Measurements from ENCODE around the gene TBC1D7. TPM values are rescaled to one million over a fixed set of nuclear protein-coding genes. Genes with fewer than 3 reads are reported as not detected.

Gene TBC1D7
- 10 to 100 TPM; 17.9 to 19.2 TPM for total RNA-seq
- 10 to 100 TPM; 11.8 to 17.1 (median 12.5) TPM for polyA plus RNA-seq
- 6.2 to 13.8 (median 8.9) reads per million in 6 experiments for total RNA-seq

DNA sequence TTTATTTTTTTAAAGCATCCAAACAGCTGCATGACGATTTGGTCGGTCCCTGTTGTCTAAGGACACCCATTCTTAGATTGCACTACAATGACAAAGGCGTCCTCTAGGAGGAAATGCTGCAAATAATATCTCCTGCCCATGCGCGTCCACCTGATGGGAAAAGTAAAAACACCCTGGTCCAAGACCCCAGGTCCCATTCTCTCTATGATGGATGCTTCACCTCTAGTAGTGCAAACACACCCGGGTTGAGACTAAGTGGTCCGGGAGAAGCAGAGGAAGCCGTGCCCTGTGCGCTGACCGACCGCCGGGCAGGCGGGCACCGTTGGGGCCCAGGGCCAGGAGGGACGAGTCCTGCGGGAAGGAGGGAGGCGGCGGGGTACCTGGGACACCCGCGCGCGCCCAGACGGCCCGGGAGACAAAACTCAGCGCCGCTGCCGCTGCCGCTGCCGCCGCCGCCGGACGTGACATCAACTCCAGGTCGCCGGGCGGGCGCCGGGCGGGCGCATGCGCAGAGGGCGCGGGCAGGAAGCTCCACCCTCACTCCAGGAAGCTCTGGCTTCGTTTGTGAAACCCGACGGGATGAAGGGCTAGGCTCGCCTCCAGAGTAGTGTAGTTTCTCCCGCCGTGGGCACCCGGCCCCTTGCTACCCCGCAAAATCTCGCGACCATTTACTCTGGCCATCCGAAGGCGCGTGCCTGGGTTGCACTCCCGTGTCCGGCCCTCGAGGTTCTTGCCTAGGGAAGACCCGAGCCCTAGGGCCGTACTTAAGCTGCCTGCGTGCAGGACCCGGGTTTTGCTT lies at the start of gene TBC1D7:
Gene TBC1D7 (minus strand): TSS at position 462 of the 799 bp plus-strand sequence. CDS start 1,639 bp downstream, outside the sequence.
- Mint-ChIP-seq H3K36me3 (peaks cover 6 to 26% (median 9%) of the 10 kb centered on the region in 3 donors), H3K9me3 (no peaks in the 10 kb centered on the region), H3K27ac (peak within 1 kb of the TSS; percentile 95 to 99 (median 98)), H3K27me3 (no peaks in the 10 kb centered on the region), H3K4me1 (peaks cover 2 to 31% (median 19%) of the 10 kb centered on the region in 4 donors), H3K4me3 (peak within 1 kb of the TSS; percentile 90 to 97 (median 96))
- DNase-seq: peak; percentile 88 to 96 (median 94)
- ATAC-seq: peak; percentile 86 to 88
- POLR2A ChIA-PET: interaction anchor here (0.6 to 2.1 kb wide), 8 partner anchors 9 to 486 kb away, joined by 3 to 17 read pairs (median 6); partner anchors contain the start of genes MCUR1, NOL7, RANBP9 and SIRT5

DNA sequence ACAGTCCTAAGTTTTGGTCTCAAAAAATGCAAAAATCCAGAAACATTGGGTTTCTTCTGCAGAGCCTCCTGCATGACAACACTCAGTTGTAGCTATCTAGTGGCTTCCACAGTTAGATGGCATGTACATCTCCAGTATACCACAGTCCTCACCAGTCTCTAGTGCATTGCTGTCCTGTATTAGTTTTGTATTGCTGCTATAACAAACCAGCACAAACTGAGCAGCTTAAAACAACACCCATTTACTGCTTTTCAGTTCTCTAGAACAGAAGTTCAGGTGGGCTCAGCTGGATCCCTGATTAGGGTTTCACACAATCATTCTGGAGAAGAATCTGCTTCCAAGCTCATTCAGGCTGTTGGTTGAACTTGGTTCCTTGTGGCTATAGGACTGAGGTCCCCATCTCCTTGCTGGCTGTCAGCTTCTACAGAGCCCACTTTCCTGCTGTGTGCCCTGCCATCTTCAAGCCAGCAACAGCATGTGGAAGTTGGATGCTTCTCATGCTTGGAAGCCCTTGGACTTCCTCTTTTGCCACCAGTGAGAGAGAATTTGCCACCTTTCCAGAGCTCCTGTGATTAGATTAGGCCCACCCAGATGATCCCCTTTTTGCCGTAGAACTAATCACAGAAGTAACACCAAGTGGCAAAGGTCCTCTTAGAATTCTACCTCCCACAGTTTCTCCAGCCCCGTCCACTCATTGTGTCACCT lies 48.9 kb upstream of the TBC1D7 start:
- H3K4me3 Mint-ChIP-seq: no peak overlapping the region
- peaks cover 0 to 48% (median 3%) of the 10 kb centered on the region in 4 donors for H3K4me1 Mint-ChIP-seq
- no peak overlapping the region for H3K27ac Mint-ChIP-seq
- H3K9me3 Mint-ChIP-seq: no peaks in the 10 kb centered on the region
- POLR2A ChIA-PET: interaction anchor here (1.4 kb wide), 1 partner anchor 304 kb away, joined by 3 read pairs; no protein-coding TSS in a partner anchor
- no peak for ATAC-seq
- no peak for DNase-seq
- no peaks in the 10 kb centered on the region for H3K27me3 Mint-ChIP-seq
- H3K36me3 Mint-ChIP-seq: no peaks in the 10 kb centered on the region

DNA sequence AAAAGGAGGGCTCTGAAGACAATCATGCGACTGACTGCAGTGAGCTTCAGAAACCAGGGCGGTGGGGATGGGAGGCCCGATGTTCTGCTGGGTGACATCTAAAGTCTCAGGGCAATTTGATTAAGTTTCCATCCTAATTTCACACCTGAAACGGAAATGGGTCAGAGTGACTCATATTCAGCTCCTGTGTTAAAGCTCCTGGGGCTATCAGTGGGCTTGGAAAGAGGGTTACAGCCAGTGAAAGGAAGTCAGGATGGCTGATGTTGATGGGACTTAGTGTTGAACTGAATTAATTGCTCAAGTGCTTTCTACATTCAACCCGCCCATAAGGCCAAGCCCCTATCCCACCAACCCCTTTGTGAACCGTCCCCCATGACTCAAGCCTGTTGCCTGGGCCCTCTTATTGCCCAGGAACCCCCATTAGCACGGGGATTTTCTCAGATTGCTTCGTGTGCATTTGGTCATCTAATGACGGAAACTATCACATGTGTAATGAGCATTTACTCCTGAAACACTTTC lies 47.1 kb upstream of the TBC1D7 start:
- DNase-seq (no peak), ATAC-seq (no peak)
- no peaks in the 10 kb centered on the region for H3K36me3 Mint-ChIP-seq
- H3K4me1 Mint-ChIP-seq: peaks cover 0 to 43% (median 3%) of the 10 kb centered on the region in 4 donors
- H3K9me3 Mint-ChIP-seq: no peaks in the 10 kb centered on the region
- peak overlapping the region in 3 of 10 donors; percentile 20 to 72 (median 38) for H3K27ac Mint-ChIP-seq
- H3K27me3 Mint-ChIP-seq: no peaks in the 10 kb centered on the region
- POLR2A ChIA-PET: no interaction called here
- no peak overlapping the region for H3K4me3 Mint-ChIP-seq

DNA sequence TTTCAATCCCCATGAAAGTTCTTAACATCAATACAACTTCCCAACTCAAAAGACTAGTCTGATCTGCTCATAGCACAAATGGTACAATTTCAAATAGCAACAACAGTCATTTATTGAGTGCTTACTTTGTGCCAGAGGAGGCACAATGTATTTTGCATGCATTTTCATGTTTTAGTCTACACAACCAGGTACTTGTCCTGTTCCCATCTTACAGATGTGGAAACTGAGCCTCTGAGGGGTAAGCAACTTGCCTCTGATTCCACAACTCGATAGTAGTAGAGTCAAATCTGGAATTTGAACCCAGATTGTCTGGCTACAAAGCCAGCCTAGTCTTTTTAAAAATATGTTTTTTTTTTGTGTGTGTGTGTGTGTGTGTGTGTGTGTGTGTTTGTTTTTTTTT lies 45.6 kb upstream of the TBC1D7 start:
- Mint-ChIP-seq H3K27me3 (no peaks in the 10 kb centered on the region), H3K9me3 (no peaks in the 10 kb centered on the region), H3K4me1 (peaks cover 0 to 36% (median 3%) of the 10 kb centered on the region in 4 donors), H3K27ac (no peak overlapping the region), H3K4me3 (no peak overlapping the region), H3K36me3 (no peaks in the 10 kb centered on the region)
- DNase-seq: no peak
- POLR2A ChIA-PET: interaction anchor here (0.6 kb wide), 1 partner anchor 413 kb away, joined by 3 read pairs; no protein-coding TSS in a partner anchor
- ATAC-seq: no peak

DNA sequence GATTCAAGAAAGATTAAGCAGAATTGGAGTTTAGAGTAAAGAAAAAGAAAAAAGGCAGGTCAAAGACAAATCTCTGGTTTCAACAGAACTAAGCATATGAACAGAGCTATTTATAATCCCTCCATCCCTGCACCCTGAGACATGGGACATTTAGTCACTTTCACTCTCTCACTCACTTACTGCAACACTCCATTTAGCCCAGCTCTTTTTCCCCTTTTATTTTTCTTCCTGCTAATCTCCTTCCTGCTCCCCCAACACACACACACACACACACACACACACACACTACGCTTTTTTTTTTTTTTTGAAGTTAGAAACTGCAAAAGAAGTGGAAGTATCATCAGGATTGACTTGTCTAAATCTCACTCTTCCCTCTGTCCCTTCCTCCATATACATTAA lies 45.1 kb upstream of the TBC1D7 start:
- POLR2A ChIA-PET: no interaction called here
- no peak overlapping the region for H3K4me3 Mint-ChIP-seq
- no peaks in the 10 kb centered on the region for H3K27me3 Mint-ChIP-seq
- H3K27ac Mint-ChIP-seq: peak overlapping the region in 1 of 10 donors; percentile 11
- DNase-seq: no peak
- ATAC-seq: no peak
- no peaks in the 10 kb centered on the region for H3K9me3 Mint-ChIP-seq
- H3K4me1 Mint-ChIP-seq: peaks cover 0 to 33% (median 3%) of the 10 kb centered on the region in 4 donors
- no peaks in the 10 kb centered on the region for H3K36me3 Mint-ChIP-seq

DNA sequence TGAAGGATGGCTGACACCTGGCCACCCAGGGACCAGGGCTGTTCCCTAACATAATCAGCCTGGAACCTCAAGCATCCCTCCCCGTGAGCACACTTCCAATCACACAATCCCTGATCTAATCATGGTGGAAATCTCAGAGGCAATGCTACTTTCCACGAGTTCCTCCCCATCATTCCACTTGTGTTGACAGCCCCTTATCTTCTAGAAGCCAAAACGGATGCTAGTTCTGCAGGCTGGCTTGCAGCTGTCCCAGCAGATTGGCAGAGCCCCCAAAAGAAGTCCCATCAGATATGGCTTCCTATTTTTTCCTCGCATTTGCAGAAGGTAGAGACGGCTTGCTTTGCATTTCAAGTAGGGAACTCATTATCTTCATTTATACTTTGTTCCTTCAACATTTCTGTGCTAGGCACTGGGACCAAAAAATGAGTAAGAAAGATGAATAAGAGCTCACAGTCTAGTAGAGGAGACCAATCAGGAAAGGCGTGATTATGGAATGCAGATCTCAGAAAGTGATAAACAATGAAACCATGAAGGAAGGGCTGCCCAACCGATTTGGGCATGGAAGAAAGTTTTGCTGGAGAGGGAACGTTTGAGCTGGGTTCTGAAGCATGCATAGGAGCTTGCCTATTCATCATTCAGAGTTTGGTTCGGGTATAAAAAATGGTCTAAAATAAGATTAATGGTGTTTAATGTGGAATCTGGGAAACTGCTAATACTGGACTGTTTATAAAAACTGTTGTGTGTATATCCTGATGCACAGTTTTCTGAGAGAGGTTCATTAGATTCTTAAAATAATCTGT lies 44.6 kb upstream of the TBC1D7 start:
- Mint-ChIP-seq H3K27me3 (no peaks in the 10 kb centered on the region), H3K27ac (no peak overlapping the region), H3K4me3 (no peak overlapping the region), H3K36me3 (no peaks in the 10 kb centered on the region), H3K4me1 (peaks cover 0 to 28% (median 3%) of the 10 kb centered on the region in 4 donors), H3K9me3 (no peaks in the 10 kb centered on the region)
- DNase-seq (no peak), ATAC-seq (no peak)
- POLR2A ChIA-PET: no interaction called here

DNA sequence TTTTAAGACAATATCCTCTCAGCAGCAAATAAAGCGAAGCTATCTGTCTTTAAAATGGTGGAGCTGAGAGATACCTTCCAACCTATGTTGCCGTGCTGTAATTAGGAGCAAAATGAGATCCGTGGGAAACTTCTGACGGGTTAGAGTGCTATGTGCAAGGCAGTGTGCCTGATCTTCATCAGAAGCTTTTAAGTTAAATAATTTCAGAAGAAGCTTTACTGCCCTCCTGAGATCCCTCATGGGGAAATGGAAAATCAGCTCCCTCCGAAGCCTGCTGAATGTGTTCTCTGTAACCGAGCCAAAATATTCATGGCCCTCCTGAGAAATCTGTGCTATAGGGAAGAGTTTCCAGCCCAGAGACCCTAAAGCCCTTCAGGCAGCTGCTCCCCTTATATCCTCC lies 43.7 kb upstream of the TBC1D7 start:
- POLR2A ChIA-PET: no interaction called here
- DNase-seq: no peak
- Mint-ChIP-seq H3K27ac (no peak overlapping the region), H3K27me3 (no peaks in the 10 kb centered on the region), H3K4me3 (no peak overlapping the region), H3K4me1 (peaks cover 0 to 20% (median 4%) of the 10 kb centered on the region in 4 donors), H3K9me3 (no peaks in the 10 kb centered on the region), H3K36me3 (no peaks in the 10 kb centered on the region)
- ATAC-seq: no peak

DNA sequence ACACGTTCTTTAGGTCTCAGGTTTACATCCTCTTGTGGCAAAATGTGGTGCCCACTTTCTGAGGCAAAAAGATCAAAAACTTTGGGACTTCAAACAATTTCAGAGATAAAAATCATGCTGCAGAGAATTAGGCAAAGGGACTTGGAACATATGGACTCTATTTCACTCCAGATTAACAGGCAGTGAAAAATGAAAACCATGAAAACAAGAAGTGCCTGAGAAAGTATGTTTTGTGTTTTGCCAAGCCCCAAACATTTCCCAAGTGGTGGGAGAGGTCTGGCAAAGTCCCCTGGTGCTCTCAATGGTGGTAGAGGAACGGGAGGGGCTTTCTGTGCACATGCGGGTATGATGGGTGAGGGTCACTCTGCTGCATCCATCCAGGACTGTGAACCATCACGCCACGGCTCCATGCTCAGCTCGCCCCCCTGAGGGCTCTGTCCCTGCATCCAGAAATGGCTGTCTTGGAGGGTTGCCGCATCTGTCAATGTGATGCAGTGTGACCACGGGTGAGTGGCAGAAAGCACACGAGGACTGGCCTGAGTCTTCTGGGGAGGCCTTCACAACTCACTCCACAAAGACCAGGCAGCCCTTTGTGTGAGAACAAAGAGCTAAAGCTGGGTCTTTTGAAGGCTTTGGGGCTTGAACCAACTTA lies 43.2 kb upstream of the TBC1D7 start:
- no peak overlapping the region for H3K27ac Mint-ChIP-seq
- no peak overlapping the region for H3K4me3 Mint-ChIP-seq
- POLR2A ChIA-PET: no interaction called here
- no peaks in the 10 kb centered on the region for H3K36me3 Mint-ChIP-seq
- ATAC-seq (no peak), DNase-seq (no peak)
- H3K4me1 Mint-ChIP-seq: peaks cover 0 to 20% (median 4%) of the 10 kb centered on the region in 4 donors
- no peaks in the 10 kb centered on the region for H3K9me3 Mint-ChIP-seq
- H3K27me3 Mint-ChIP-seq: no peaks in the 10 kb centered on the region

DNA sequence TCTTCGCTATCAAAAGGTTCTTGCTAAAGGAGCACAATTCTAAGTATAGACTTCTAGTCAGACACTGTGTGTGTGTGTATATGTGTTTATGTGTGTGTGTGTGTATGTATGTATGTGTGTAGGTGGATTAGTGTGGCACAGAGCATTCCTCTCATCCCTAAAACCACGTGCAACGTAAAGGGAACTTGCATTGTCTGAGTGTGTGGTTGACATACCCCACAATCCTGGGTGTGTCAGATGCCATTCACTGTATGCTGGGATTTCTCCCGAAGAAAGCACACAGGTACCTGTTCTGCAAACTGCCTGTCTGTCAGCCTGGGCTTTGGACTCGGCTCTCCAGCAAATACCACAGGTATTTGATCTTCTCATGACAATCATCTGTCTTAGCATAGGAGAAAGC lies 42.3 kb upstream of the TBC1D7 start:
- ATAC-seq: no peak
- H3K9me3 Mint-ChIP-seq: no peaks in the 10 kb centered on the region
- no peak for DNase-seq
- peaks cover 0 to 15% (median 4%) of the 10 kb centered on the region in 4 donors for H3K4me1 Mint-ChIP-seq
- H3K27ac Mint-ChIP-seq: no peak overlapping the region
- H3K27me3 Mint-ChIP-seq: no peaks in the 10 kb centered on the region
- no peak overlapping the region for H3K4me3 Mint-ChIP-seq
- H3K36me3 Mint-ChIP-seq: no peaks in the 10 kb centered on the region
- POLR2A ChIA-PET: no interaction called here

DNA sequence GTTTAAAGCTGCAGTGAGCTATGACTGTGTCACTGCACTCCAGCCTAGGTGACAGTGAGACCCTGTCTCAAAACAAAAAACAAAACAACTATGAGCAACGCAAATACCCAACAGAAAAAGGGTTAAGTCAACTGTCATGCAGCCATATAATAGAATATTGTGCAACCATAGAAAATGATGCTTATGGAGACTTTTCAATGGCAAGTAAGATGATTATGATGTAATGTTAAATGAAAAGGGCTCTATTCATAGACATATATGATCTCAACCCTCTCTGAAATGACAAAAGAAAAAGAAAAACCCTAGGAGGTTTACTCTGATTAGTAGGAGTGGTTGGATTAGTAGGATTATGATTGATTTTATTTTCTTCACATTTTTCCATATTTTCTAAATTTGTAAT lies 41.3 kb upstream of the TBC1D7 start:
- Mint-ChIP-seq H3K4me1 (peaks cover 0 to 8% (median 2%) of the 10 kb centered on the region in 4 donors), H3K4me3 (no peak overlapping the region), H3K27me3 (no peaks in the 10 kb centered on the region), H3K27ac (no peak overlapping the region), H3K36me3 (no peaks in the 10 kb centered on the region), H3K9me3 (no peaks in the 10 kb centered on the region)
- no peak for ATAC-seq
- POLR2A ChIA-PET: no interaction called here
- DNase-seq: no peak

DNA sequence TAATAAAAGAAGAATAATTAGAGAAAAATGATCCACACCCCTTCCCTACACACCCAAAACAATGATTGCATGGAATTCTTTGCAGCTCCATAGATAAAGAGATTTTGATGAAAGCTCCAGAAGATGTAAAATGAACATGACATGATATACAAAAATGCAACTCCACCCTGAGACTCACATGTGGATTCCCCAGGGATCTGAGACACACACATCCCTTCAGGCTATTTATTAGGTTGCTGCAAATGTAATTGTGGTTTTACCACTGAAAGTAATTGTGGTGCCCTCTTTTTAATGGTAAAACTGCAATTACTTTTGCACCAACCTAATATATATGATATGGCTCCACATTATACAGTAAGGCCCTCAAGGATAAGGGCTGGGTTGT lies 40.4 kb upstream of the TBC1D7 start:
- H3K27ac Mint-ChIP-seq: no peak overlapping the region
- ATAC-seq: no peak

More for the DNA sequence above, 40.4 kb upstream of the TBC1D7 start:
- Mint-ChIP-seq H3K9me3 (no peaks in the 10 kb centered on the region), H3K27me3 (no peaks in the 10 kb centered on the region), H3K4me1 (peaks cover 0 to 10% (median 2%) of the 10 kb centered on the region in 4 donors), H3K4me3 (no peak overlapping the region), H3K36me3 (no peaks in the 10 kb centered on the region)
- POLR2A ChIA-PET: no interaction called here
- DNase-seq: no peak
